Measurements from ENCODE around the gene COQ8B.

- TF ChIP-seq, protein P1, sequence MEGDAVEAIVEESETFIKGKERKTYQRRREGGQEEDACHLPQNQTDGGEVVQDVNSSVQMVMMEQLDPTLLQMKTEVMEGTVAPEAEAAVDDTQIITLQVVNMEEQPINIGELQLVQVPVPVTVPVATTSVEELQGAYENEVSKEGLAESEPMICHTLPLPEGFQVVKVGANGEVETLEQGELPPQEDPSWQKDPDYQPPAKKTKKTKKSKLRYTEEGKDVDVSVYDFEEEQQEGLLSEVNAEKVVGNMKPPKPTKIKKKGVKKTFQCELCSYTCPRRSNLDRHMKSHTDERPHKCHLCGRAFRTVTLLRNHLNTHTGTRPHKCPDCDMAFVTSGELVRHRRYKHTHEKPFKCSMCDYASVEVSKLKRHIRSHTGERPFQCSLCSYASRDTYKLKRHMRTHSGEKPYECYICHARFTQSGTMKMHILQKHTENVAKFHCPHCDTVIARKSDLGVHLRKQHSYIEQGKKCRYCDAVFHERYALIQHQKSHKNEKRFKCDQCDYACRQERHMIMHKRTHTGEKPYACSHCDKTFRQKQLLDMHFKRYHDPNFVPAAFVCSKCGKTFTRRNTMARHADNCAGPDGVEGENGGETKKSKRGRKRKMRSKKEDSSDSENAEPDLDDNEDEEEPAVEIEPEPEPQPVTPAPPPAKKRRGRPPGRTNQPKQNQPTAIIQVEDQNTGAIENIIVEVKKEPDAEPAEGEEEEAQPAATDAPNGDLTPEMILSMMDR (conservative IDR thresholded peaks at IDR 0.05): no peak
- TF ChIP-seq EZH2 (IDR thresholded peaks at IDR 0.05; ENCODE audit: low read depth): no peak
These were observed 46.8 kb upstream of the COQ8B start for GRCh38 chr19:40763526-40763925.
